Suprapubic skin (tissue), 4 donors: ENCODE data around the gene LLPH. TPM values are rescaled to one million over a fixed set of nuclear protein-coding genes. Genes with fewer than 3 reads are reported as not detected.

Experiments used
- DNase-seq, 2 donors: peaks; one replicate each; pipeline ENCODE4 v3.0.0-alpha.2; 2019; ENCODE audit warnings: low spot score in 2 of 2
- H3K27ac ChIP-seq: fragments of 200-600 bp; sonication (generic); one replicate; pipeline ENCODE4 v1.5.1; 2019
- H3K27me3 ChIP-seq: fragments of 200-600 bp; sonication (generic); one replicate; pipeline ENCODE4 v1.5.1; 2019
- H3K36me3 ChIP-seq: fragments of 200-600 bp; sonication (generic); one replicate; pipeline ENCODE4 v1.5.1; 2019
- H3K4me1 ChIP-seq: fragments of 200-600 bp; sonication (generic); one replicate; pipeline ENCODE4 v1.5.1; 2019
- H3K4me3 ChIP-seq: fragments of 200-600 bp; sonication (generic); one replicate; pipeline ENCODE4 v1.5.1; 2019; ENCODE audit warnings: mild to moderate bottlenecking
- H3K9me3 ChIP-seq: fragments of 200-600 bp; sonication (generic); one replicate; pipeline ENCODE4 v1.5.1; 2019
- CTCF ChIP-seq, 2 donors: fragments of 200-600 bp in 1 of 2; fragments of 450-650 bp in 1 of 2; sonication (generic) in 1 of 2; IDR thresholded peaks; one replicate each; pipeline ENCODE4 v1.5.1; 2016 to 2019; ENCODE audit warnings: antibody characterized with exemption in 2 of 2, mild to moderate bottlenecking in 1 of 2, moderate library complexity in 1 of 2
- EP300 ChIP-seq: sonication (generic); formaldehyde crosslinking; IDR thresholded peaks from one replicate; pipeline ENCODE4 v1.6.1; 2017; ENCODE audit warnings: antibody characterized with exemption
- POLR2A ChIP-seq, 2 donors: fragments of 450-650 bp; IDR thresholded peaks; one replicate each; pipeline ENCODE4 v1.6.1; 2017; ENCODE audit warnings: antibody characterized with exemption in 2 of 2, mild to moderate bottlenecking in 2 of 2, moderate library complexity in 2 of 2
- POLR2AphosphoS5 ChIP-seq, 3 donors: sonication (generic); formaldehyde crosslinking; IDR thresholded peaks; one replicate each; pipeline ENCODE4 v1.6.1; 2017; ENCODE audit warnings: antibody characterized with exemption in 3 of 3
- WGBS: methylation state at CpG from one replicate; pipeline ENCODE4 v1.1.5; 2018; 5-methylcytosine and 5-hydroxymethylcytosine counted together
- total RNA-seq, 4 donors: library from RNA; depleted of rRNA; stranded (reverse); fragments of >200 nt; gene quantifications; one replicate each; pipeline ENCODE4 v1.1.0, GENCODE V29; 2016

LLPH gene
- total RNA-seq, 4 donors from 2014 or later, result 6.4 to 8.3 (median 6.7) TPM

- Histone ChIP-seq H3K9me3 (no peaks in the 10 kb centered on the region), H3K4me3 (no peak overlapping the region), H3K27ac (no peak overlapping the region), H3K27me3 (no peaks in the 10 kb centered on the region), H3K36me3 (no peaks in the 10 kb centered on the region), H3K4me1 (no peaks in the 10 kb centered on the region)
- TF ChIP-seq POLR2AphosphoS5 (IDR thresholded peaks at IDR 0.05), result no peak
- TF ChIP-seq CTCF (IDR thresholded peaks at IDR 0.05), result no peak
- TF ChIP-seq POLR2A (IDR thresholded peaks at IDR 0.05), result no peak
- no peak for TF ChIP-seq EP300
- 90% methylated on average over 9 of the region's 9 CpGs for WGBS
- DNase-seq, result no peak
Measured at GRCh38 chr12:66070378-66071120, 60.0 kb downstream of the LLPH start.

GRCh38 chr12:66066929-66067523, 63.5 kb downstream of the LLPH start:
- peaks cover 6% of the 10 kb centered on the region for H3K27me3 ChIP-seq
- WGBS, result 71% methylated on average over 3 of the region's 3 CpGs
- no peak for DNase-seq
- H3K4me1 ChIP-seq, result no peaks in the 10 kb centered on the region
- no peak overlapping the region for H3K27ac ChIP-seq
- no peaks in the 10 kb centered on the region for H3K9me3 ChIP-seq
- no peak for TF ChIP-seq CTCF (IDR thresholded peaks at IDR 0.05)
- no peak for TF ChIP-seq POLR2A (IDR thresholded peaks at IDR 0.05)
- no peak for TF ChIP-seq POLR2AphosphoS5 (IDR thresholded peaks at IDR 0.05)
- no peak for TF ChIP-seq EP300
- no peaks in the 10 kb centered on the region for H3K36me3 ChIP-seq
- H3K4me3 ChIP-seq, result no peak overlapping the region

Other genes starting within 250 kb of the LLPH start
- gene TMBIM4, start 39.2 kb upstream of the LLPH start, total RNA-seq, result 100 to 1,000 TPM in 2 of 4 donors, 10 to 100 TPM in 2; 48.6 to 136 (median 108) TPM
- 1 to 10 TPM; 3.8 to 8.8 (median 7.1) TPM for gene IRAK3, start 58.5 kb upstream of the LLPH start, total RNA-seq
- 1 to 10 TPM; 1.5 to 2.7 (median 2.2) TPM for gene HELB, start 171.7 kb upstream of the LLPH start, total RNA-seq